GM12801 (cell line): ENCODE data around the gene KIAA1755.

Experiments used
- CTCF ChIP-seq: IDR thresholded peaks from one replicate; pipeline ENCODE4 v1.5.1; 2011; ENCODE audit warnings: control low read depth; ENCODE audit not compliant: insufficient read length; ENCODE audit errors: extremely low read depth

KIAA1755 gene

GRCh38 chr20:38194971-38195504 is 65.5 kb downstream of the KIAA1755 start:
- TF ChIP-seq CTCF = no peak

- no peak for TF ChIP-seq CTCF
Measured at GRCh38 chr20:38193586-38194105, 66.9 kb downstream of the KIAA1755 start.

- no peak for TF ChIP-seq CTCF
Measured at GRCh38 chr20:38192323-38192885, 68.1 kb downstream of the KIAA1755 start.

GRCh38 chr20:38191654-38192053 is 68.9 kb downstream of the KIAA1755 start:
- no peak for TF ChIP-seq CTCF

GRCh38 chr20:38190936-38191371 is 69.6 kb downstream of the KIAA1755 start:
- no peak for TF ChIP-seq CTCF

- no peak for TF ChIP-seq CTCF
Measured at GRCh38 chr20:38190166-38190565, 70.4 kb downstream of the KIAA1755 start.

GRCh38 chr20:38187517-38187916 is 73.0 kb downstream of the KIAA1755 start:
- TF ChIP-seq CTCF = no peak
